Measurements from ENCODE around the gene THRAP3.
"Not testable (repeated sequence)": the region's sequence is repeated elsewhere in the genome, so short reads cannot be mapped to it uniquely, and the experiment has no call there.

Gene THRAP3

DNA sequence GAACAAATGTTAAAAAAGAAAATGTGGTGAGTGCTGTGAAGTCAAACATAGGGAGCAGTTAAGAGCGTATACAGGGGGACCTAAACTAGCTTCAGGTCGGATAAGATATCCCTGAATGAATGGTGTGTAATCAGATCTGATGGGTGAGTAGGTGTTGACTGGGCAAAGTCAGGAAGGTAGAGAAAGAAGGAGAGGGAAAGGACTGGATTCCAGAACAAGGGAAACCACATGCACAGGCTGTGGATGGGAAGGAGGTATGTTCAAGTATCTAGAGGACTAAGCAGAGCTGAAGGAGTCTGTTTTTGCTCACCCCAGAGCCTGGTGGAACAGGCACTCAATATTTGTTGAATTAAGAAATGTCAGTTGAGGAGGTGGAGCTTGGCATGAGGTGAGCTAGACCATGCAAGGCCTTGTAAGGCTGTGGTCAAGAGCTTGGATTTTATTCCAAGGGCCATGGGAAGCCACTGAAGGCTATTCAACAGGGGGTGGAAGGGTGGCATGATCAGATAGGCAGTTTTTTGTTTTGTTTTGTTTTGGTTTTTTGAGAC, 40.9 kb upstream of the THRAP3 start:
- Histone ChIP-seq H3K9me3 (ENCODE audit: control insufficient read depth, low read length) (no peaks in the 10 kb centered on the region), H3K4me1 (ENCODE audit: control insufficient read depth, insufficient read depth, low read length) (peaks cover 8% of the 10 kb centered on the region), H3K27ac (ENCODE audit: insufficient read depth, low read depth, low read length, poor library complexity, severe bottlenecking) (no peak overlapping the region), H3K4me3 (ENCODE audit: insufficient read depth, low read depth, low read length) (no peak overlapping the region), H3K27me3 (ENCODE audit: control insufficient read depth, insufficient read depth, low read length, poor library complexity, severe bottlenecking) (no peaks in the 10 kb centered on the region), H3K36me3 (ENCODE audit: control insufficient read depth, insufficient read depth, low read length) (peaks cover 21% of the 10 kb centered on the region)
- WGBS, 2 experiments: 89 to 95% methylated on average over 2 of the region's 2 CpGs

GRCh38 chr1:36187800-36188593, 36.2 kb upstream of the THRAP3 start:
- no peaks in the 10 kb centered on the region for H3K9me3 ChIP-seq (ENCODE audit: control insufficient read depth, low read length)
- 5% methylated on average over 9 of the region's 9 CpGs for WGBS, 2 experiments
- no peak overlapping the region for H3K4me3 ChIP-seq (ENCODE audit: insufficient read depth, low read depth, low read length)
- peak overlapping the region; percentile 61 for H3K27ac ChIP-seq (ENCODE audit: insufficient read depth, low read depth, low read length, poor library complexity, severe bottlenecking)
- peaks cover 4% of the 10 kb centered on the region for H3K4me1 ChIP-seq (ENCODE audit: control insufficient read depth, insufficient read depth, low read length)
- H3K36me3 ChIP-seq (ENCODE audit: control insufficient read depth, insufficient read depth, low read length): no peaks in the 10 kb centered on the region
- no peaks in the 10 kb centered on the region for H3K27me3 ChIP-seq (ENCODE audit: control insufficient read depth, insufficient read depth, low read length, poor library complexity, severe bottlenecking)

- not testable (repeated sequence) for H3K4me1 ChIP-seq (ENCODE audit: control insufficient read depth, insufficient read depth, low read length)
- WGBS, 2 experiments: 93% methylated on average over 12 of the region's 12 CpGs
Measured at GRCh38 chr1:36196805-36197204, 27.4 kb upstream of the THRAP3 start.

DNA sequence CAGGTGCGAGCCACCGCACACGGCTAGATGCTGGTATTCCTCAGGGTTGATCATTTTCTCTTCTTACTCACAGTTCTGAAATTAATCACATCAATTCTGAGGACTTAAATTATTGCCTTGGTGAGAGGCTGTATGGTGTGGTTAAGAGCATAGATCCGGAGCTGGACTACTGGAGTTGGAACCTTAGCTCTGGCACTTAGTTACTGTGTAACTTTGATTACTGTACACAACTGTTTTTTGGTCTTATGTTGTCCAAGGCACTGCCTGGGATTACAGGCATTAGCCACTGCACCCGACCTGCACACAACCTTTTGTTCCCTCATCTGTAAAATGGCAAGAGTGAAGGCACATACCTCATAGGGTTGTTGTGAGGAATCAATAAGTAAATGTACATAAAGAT, 25.6 kb upstream of the THRAP3 start:
- Histone ChIP-seq H3K36me3 (ENCODE audit: control insufficient read depth, insufficient read depth, low read length) (no peaks in the 10 kb centered on the region), H3K4me1 (ENCODE audit: control insufficient read depth, insufficient read depth, low read length) (peaks cover 5% of the 10 kb centered on the region), H3K9me3 (ENCODE audit: control insufficient read depth, low read length) (no peaks in the 10 kb centered on the region), H3K27me3 (ENCODE audit: control insufficient read depth, insufficient read depth, low read length, poor library complexity, severe bottlenecking) (no peaks in the 10 kb centered on the region), H3K27ac (ENCODE audit: insufficient read depth, low read depth, low read length, poor library complexity, severe bottlenecking) (no peak overlapping the region), H3K4me3 (ENCODE audit: insufficient read depth, low read depth, low read length) (no peak overlapping the region)
- WGBS, 2 experiments: 88 to 96% methylated on average over 5 of the region's 5 CpGs

More at GRCh38 chr1:36196805-36197204, 27.4 kb upstream of the THRAP3 start:
- H3K4me3 ChIP-seq (ENCODE audit: insufficient read depth, low read depth, low read length); H3K36me3 ChIP-seq (ENCODE audit: control insufficient read depth, insufficient read depth, low read length); H3K27me3 ChIP-seq (ENCODE audit: control insufficient read depth, insufficient read depth, low read length, poor library complexity, severe bottlenecking); H3K9me3 ChIP-seq (ENCODE audit: control insufficient read depth, low read length); H3K27ac ChIP-seq (ENCODE audit: insufficient read depth, low read depth, low read length, poor library complexity, severe bottlenecking): not testable (repeated sequence)

- 80 to 82% methylated on average over 13 of the region's 13 CpGs for whole genome bisulfite sequencing, 2 experiments
- no peaks in the 10 kb centered on the region for H3K9me3 ChIP-seq (ENCODE audit: control insufficient read depth, low read length)
- peaks cover 8% of the 10 kb centered on the region for H3K4me1 ChIP-seq (ENCODE audit: control insufficient read depth, insufficient read depth, low read length)
- H3K27me3 ChIP-seq (ENCODE audit: control insufficient read depth, insufficient read depth, low read length, poor library complexity, severe bottlenecking): no peaks in the 10 kb centered on the region
- H3K27ac ChIP-seq (ENCODE audit: insufficient read depth, low read depth, low read length, poor library complexity, severe bottlenecking): no peak overlapping the region
- no peaks in the 10 kb centered on the region for H3K36me3 ChIP-seq (ENCODE audit: control insufficient read depth, insufficient read depth, low read length)
- no peak overlapping the region for H3K4me3 ChIP-seq (ENCODE audit: insufficient read depth, low read depth, low read length)
Measured at GRCh38 chr1:36199934-36200741, 24.1 kb upstream of the THRAP3 start.

- no peaks in the 10 kb centered on the region for H3K36me3 ChIP-seq (ENCODE audit: control insufficient read depth, insufficient read depth, low read length)
- 82 to 94% methylated on average over 3 of the region's 3 CpGs for WGBS, 2 experiments
- no peak overlapping the region for H3K27ac ChIP-seq (ENCODE audit: insufficient read depth, low read depth, low read length, poor library complexity, severe bottlenecking)
- H3K4me1 ChIP-seq (ENCODE audit: control insufficient read depth, insufficient read depth, low read length): peaks cover 8% of the 10 kb centered on the region
- H3K27me3 ChIP-seq (ENCODE audit: control insufficient read depth, insufficient read depth, low read length, poor library complexity, severe bottlenecking): no peaks in the 10 kb centered on the region
- H3K9me3 ChIP-seq (ENCODE audit: control insufficient read depth, low read length): no peaks in the 10 kb centered on the region
- H3K4me3 ChIP-seq (ENCODE audit: insufficient read depth, low read depth, low read length): no peak overlapping the region
Measured at GRCh38 chr1:36203027-36203553, 21.2 kb upstream of the THRAP3 start.

- Histone ChIP-seq H3K27me3 (ENCODE audit: control insufficient read depth, insufficient read depth, low read length, poor library complexity, severe bottlenecking) (no peaks in the 10 kb centered on the region), H3K4me3 (ENCODE audit: insufficient read depth, low read depth, low read length) (no peak overlapping the region), H3K9me3 (ENCODE audit: control insufficient read depth, low read length) (no peaks in the 10 kb centered on the region), H3K36me3 (ENCODE audit: control insufficient read depth, insufficient read depth, low read length) (no peaks in the 10 kb centered on the region), H3K4me1 (ENCODE audit: control insufficient read depth, insufficient read depth, low read length) (peaks cover 8% of the 10 kb centered on the region), H3K27ac (ENCODE audit: insufficient read depth, low read depth, low read length, poor library complexity, severe bottlenecking) (peak overlapping the region; percentile 58)
- 49 to 56% methylated on average over 8 to 10 of the region's 10 CpGs for WGBS, 2 experiments
Measured at GRCh38 chr1:36203554-36204346, 20.5 kb upstream of the THRAP3 start.

GRCh38 chr1:36204347-36204909, 19.8 kb upstream of the THRAP3 start:
- H3K27ac ChIP-seq (ENCODE audit: insufficient read depth, low read depth, low read length, poor library complexity, severe bottlenecking): no peak overlapping the region
- no peaks in the 10 kb centered on the region for H3K9me3 ChIP-seq (ENCODE audit: control insufficient read depth, low read length)
- H3K27me3 ChIP-seq (ENCODE audit: control insufficient read depth, insufficient read depth, low read length, poor library complexity, severe bottlenecking): no peaks in the 10 kb centered on the region
- no peak overlapping the region for H3K4me3 ChIP-seq (ENCODE audit: insufficient read depth, low read depth, low read length)
- H3K36me3 ChIP-seq (ENCODE audit: control insufficient read depth, insufficient read depth, low read length): no peaks in the 10 kb centered on the region
- peaks cover 8% of the 10 kb centered on the region for H3K4me1 ChIP-seq (ENCODE audit: control insufficient read depth, insufficient read depth, low read length)
- WGBS, 2 experiments: 94 to 96% methylated on average over 6 of the region's 6 CpGs

DNA sequence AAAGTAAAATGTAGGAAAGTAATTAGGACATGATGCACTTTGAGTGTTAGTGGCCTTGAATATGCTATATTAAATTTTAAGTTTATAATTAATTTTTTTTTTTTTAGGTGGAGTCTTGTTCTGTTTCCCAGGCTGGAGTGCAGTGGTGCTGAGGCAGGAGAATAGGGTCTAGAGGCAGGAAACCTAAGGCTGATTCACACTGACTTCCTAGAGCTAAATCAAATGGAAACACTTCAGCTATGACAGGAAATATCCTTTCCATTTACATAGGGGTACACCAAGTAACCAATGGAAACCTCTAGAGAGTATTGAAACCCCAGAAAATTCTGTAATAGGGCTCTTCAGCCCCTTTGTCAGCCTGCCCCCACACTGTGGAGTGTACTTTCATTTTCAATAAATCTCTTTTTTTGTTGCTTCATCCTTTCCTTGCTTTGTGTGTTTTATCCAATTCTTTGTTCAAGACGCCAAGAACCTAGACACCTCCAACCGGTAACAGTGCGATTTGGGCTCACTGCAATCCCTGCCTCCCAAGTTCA, 17.9 kb upstream of the THRAP3 start:
- Histone ChIP-seq H3K27me3 (ENCODE audit: control insufficient read depth, insufficient read depth, low read length, poor library complexity, severe bottlenecking) (no peaks in the 10 kb centered on the region), H3K4me1 (ENCODE audit: control insufficient read depth, insufficient read depth, low read length) (peaks cover 8% of the 10 kb centered on the region), H3K9me3 (ENCODE audit: control insufficient read depth, low read length) (no peaks in the 10 kb centered on the region), H3K36me3 (ENCODE audit: control insufficient read depth, insufficient read depth, low read length) (no peaks in the 10 kb centered on the region), H3K4me3 (ENCODE audit: insufficient read depth, low read depth, low read length) (no peak overlapping the region), H3K27ac (ENCODE audit: insufficient read depth, low read depth, low read length, poor library complexity, severe bottlenecking) (no peak overlapping the region)
- WGBS, 2 experiments: 90 to 98% methylated on average over 3 of the region's 3 CpGs

All from ectodermal cell (in vitro differentiated cells).